GM10847 (cell line): ENCODE data around the gene UNC45B.

ENCODE experiments used
- POLR2A ChIP-seq: IDR thresholded peaks from 2 replicates; pipeline ENCODE4 v1.6.1; 2011; ENCODE audit not compliant: insufficient read length; ENCODE audit errors: extremely low read depth

The UNC45B gene

DNA sequence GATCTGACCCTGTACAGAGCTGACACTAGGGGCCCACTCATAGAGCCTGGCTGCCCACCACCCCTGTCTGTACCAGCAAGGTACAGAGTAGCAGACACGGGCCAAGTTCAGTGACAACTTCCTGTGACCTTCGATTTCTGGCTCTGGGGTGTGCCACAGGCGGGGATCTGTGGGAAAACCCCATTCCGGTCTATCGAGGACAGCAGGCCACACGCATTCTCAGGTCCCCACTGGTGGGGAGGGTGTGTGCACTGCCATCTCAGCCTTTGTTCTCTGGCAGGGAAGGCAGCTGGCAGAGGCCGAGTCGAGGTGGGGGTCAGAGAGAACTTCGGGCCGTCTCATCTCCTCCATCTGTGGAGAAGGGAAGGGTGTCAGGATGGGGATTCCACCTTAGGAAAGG lies 15.5 kb upstream of the UNC45B start:
- no peak for TF ChIP-seq POLR2A

DNA sequence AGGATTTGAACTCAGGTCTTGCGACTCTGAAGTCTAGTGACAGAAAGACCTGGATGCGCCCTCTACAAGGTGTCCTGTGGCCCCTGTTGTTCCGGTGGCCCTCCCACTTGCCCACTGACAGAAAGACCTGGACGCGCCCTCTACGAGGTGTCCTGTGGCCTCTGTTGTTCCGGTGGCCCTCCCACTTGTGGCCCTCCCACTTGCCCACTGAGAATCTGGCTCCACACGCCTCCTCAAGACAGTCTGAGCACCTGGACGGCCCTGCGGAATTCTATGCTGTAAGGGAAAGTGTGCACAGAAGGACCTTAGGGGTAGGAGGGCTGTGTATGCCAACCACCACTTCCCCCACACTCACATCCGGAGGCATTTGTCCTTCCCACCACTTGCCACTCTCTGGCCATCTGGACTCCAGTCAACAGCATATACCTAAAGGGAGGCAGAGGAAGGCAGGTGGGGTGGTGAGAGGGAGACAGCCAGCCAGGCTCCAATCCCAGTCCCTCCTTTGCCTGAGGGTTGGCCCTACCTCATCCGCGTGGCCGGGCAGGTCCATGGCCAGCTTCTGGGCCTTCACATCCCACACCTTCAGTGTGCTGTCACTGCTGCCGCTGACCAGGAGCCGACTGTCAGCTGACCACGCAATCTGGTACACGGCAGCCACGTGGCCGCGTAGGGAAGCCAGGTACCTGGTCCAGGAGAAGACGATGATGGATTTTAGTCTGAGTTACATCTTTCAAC lies 14.6 kb upstream of the UNC45B start:
- TF ChIP-seq POLR2A = no peak

DNA sequence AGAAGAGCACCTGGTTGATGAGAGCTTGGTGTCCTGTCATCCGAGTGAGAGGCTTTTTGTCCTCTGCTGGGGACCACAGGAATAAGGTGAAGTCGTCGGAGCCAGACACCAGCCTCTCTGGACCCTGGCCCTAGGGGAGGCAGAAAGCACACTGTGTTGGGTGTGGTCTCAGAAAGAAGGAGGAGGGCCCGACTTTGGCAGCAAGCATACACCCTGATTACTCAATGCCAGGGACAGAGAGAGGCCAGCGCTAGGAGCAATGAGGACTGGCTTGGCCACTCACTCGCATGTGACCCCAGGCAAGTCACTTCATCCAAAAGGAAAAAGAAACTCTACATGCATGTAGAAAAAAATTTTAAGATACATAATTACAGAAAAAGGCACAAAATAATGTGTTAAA lies 12.3 kb upstream of the UNC45B start:
- TF ChIP-seq POLR2A = no peak

DNA sequence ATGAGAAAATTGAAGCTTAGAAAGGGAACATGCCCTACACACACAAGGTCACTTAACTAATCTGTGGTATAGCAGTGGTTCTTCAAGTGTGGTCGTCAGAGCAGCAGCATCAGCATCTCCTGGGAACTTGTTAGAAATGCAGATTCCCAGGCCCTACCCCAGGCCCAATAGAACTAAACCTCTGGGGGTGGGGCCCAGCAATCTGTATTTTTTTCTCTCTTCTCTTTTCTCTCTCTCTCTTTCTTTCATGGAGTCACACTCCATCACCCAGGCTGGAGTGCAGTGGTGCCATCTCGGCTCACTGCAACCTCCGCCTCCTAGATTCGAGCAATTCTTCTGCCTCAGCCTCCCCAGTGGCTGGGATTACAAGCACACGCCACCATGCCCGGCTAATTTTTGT lies 9.4 kb upstream of the UNC45B start:
- TF ChIP-seq POLR2A = no peak

DNA sequence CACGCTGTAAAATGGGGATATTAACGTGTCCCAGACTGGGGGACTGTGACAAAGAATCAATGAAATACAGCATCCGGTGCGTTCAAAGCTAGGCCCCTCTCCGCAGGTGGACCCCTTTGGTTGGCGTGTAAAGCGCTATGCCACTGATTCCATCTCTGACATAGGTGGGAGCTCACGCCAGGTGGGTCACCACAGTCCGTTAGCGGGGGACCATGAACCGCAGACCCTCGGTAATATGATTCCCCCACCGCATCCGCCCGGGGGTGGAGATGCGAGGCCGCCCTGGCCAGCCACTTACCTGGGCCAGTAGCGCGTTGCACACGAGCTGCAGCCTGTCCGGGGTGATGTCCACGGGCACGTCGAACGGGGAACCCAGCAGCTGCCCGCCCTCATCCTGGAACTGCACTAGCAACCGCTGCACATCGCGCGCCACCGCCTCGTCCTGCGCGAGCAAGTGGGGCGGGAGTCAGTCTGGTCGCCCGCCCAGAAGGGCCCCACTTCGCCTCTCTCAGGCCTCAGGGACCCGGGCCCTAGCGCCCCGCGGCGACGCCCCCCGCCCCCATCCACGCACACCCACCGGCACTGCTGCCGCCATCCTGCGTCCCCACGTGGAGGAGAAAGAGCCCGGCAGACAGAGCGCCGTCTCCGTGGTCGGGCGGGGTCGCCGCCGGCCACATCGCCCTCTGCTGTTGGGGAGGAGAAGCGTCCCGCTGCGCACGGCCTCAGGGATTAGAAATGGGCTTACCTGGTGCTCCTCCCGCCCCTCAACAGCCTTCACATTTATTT lies 5.7 kb upstream of the UNC45B start, which contains the start of gene NLE1:
TSS of gene NLE1 (minus strand) at position 623 of the 786 bp plus-strand sequence. CDS start at position 595, 28 bp downstream.
- TF ChIP-seq POLR2A = peak; percentile 62

DNA sequence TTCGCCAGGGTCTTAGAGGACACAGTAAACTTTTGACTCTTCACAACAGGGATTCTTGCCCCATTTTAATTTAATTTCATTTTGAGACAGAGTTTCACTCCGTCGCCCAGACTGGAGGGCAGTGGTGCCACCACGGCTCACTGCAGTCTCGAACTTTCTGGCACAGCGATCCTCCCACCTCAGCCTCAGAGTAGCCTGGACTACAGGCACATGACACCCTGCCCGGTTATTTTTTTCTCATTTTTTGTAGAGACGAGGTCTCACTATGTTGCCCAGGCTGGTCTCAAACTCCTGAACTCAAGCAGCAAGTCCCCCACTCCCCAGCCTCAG lies 5.2 kb upstream of the UNC45B start:
- no peak for TF ChIP-seq POLR2A

DNA sequence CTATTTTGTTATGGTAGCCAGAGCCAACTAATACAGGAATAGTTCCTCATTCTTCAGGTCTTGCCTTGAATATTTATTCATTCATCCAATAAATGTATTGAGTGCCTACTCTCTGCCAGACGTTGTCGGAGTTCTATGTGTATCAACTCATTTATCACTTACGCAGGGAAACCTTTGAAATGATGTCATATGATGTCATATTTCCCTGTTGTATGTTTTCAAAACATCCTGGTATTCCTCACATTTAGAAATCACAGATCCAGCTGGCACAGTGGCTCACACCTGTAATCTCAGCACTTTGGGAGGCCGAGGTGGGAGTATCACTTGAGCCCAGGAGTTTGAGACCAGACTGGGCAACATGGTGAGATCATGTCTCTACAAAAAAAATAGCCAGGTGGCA lies 2.8 kb upstream of the UNC45B start:
- no peak for TF ChIP-seq POLR2A

DNA sequence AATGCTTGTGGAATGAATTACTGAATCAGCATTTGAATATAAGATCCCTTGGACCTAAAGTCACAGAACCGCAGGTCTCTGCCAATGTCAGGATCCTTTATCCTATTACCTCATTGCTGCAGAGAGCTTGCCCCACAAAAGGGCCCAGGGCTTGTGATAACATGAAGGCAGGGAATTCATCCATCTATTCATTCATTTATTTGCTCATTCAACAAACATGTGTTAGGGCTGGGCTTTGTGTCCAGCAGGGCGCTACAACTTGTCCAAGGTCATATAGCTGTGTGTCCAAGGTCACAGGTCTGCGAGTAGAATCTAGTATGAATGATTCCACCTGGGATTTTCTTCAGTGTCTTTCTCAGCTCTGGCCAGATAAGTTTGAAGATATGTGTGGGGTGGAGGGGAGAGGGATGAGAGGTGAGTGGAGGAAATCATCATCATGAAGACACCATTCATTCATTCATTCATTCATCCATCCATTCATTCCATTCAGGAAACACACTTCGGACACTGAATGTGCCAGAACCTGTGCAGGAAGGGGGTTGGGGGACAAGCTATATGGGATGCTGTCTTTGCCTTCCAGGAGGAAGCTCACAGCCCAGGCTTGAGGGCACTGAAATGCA lies 1.3 kb upstream of the UNC45B start:
- TF ChIP-seq POLR2A = no peak

DNA sequence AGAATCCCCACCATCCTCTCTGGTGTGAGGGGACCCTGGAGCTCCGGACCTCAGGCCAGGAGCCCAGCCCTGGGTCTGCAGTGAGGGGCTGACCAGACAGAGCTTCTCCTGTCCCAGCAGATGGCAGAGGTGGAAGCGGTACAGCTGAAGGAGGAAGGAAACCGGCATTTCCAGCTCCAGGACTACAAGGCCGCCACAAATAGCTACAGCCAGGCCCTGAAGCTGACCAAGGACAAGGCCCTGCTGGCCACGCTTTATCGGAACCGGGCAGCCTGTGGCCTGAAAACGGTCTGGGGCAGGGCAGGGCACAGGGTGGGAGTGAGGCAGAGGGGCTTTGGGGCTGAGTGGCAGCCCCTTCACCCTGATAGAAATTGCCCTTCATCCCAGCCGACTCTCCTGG lies 527 bp downstream of the UNC45B start:
- no peak for TF ChIP-seq POLR2A

DNA sequence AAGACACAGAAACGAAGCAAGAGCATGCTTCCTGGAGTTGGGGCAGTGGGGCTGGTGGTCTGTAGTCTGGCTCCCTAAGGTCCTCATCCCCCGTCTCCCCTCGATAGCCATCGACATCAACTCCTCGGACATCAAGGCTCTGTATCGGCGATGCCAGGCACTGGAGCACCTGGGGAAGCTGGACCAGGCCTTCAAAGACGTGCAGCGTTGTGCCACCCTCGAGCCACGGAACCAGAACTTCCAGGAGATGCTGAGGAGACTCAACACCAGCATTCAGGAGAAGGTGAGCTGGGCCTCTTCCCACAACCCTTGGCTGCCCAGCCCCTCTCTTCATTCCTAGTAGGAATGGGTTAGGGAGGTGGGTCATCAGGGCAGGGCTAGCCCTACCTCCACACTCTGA lies 2.3 kb downstream of the UNC45B start:
- no peak for TF ChIP-seq POLR2A

DNA sequence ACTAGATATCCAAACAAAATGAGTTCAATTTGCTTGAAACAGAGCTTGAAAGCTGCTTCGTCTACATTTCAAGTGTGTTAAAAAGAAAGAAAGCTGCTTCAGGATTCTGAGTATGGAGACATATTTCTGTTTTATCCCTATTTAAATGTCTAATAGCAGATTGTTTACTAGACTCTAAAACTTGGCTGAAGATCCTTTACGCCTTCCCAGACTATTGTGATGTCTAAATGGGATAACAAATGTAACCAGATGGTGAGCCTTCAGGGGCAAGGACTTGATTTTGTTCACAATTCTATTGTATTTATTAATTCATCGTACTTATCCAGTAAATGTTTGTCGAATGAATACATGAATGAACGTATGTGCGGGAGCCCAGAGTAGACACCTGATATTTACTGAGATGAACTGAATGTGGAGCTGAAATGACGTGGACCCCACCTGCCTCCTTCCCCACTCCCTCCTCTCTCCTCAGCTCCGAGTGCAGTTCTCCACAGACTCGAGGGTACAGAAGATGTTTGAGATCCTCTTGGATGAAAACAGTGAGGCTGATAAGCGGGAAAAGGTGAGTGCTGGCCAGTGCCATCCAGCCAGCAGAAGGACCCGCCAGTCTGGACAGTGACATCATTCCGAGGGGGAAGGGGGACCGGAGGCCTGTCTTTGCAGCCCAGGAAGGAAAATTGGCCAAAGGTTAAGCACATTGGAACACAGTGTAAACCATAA lies 5.0 kb downstream of the UNC45B start:
- no peak for TF ChIP-seq POLR2A

DNA sequence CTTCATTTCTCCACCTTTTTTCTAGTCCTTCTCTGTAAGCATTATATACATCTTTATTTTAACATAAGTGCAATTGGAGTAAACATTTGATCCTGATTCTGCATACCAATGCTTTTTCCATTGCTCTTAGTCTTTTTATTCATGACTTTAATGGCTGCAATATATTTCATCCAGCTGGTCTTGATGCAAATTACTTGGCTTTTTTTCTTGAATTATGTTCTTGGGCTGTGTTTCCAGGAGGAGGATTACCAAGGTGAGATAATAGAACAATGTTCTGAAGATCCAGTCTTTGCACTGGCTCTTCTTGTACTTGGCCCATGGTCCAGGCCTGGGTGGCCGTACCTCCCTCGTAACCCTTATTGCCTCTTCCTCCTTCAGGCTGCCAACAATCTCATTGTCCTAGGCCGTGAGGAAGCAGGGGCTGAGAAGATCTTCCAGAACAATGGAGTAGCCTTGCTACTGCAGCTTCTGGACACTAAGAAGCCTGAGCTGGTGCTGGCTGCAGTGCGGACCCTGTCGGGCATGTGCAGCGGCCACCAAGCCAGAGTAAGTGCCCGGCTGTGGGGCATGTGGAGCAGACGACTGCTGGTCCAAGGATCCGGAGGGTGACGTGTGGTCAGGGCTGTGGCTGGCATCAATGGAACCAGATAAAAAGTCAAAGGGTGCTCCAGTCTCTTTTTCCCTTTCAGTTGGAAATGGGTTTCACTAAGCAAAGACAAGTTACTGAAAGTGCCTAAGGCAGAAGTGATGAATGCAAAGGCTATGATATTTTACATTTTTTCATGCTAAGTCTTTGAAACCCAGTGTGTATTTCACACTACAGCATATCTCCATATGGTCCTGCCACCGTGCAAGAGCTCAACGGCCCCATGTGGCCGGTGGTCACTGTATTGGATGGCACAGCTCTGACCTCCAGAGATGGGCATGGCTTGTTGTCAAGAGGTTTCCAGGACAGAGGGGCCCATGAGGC lies 6.9 kb downstream of the UNC45B start:
- no peak for TF ChIP-seq POLR2A

DNA sequence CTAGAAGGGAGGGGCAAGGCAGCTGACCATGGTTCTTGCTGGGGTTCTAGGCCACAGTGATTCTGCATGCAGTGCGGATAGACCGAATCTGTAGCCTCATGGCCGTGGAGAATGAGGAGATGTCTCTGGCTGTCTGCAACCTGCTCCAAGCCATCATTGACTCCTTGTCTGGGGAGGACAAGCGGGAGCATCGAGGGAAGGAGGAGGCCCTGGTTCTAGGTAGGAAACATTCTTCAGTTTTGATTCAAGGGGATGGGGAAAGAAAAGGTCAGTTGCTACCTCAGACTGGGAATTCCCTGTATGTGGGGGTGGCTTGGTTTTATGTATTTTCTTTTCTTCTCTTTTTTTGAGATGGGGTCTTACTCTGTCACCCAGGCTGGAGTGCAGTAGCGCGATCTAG lies 7.6 kb downstream of the UNC45B start:
- TF ChIP-seq POLR2A = no peak

DNA sequence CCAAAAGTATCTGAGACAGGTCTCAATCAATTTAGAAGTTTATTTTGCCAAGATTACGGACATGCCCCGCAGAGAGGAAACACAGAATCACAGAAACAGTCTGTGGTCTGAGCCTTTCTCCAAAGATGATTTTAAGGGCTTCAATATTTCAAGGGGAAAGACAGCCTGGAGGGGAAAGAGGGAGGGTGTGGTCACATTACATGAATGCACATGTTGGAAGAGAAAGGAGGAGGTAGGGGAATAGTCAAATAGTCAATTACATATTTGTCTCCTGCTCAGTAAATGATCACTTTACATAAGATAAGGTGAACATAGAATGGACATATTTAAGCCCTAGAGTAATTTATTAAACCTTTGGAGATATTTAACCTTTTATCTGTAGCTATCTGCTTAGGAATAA lies 12.3 kb downstream of the UNC45B start:
- no peak for TF ChIP-seq POLR2A

DNA sequence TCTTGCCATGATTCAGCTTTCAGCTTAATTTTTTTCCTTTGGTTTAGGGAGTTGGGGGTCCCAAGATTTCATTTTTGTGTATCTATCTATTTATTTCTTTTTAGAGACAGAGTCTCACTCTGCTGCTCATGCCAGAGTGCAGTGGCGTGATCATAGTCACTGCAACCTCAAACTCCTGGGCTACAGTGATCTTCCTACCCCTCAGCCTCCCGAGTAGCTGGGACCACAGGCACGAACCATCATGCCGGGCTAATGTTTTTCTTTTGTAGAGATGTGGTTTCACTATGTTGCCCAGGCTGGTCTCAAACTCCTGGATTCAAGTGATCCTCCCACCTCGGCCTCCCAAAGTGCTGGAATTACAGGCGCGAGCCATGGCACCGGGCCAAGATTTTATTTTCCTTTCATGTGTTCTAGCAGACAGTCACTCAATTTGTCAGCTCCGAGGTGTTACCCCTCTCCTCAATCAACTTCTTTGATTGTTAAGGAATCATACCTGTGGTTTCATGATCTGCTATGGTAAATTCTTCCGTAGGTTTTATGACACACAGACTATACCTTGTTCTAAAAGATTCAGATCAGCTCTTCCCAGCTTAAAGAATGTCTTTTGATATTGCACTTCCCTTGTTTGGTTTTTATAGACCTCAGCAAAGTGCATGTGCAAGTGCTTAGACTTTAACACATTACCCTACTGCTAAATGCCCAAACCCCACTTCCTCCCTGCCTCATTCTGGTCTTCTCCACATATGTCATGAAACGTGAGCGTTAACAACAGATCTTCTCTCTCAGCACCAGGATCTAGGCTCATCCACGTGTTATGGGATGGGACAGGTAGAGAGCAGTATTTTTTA lies 13.0 kb downstream of the UNC45B start:
- TF ChIP-seq POLR2A = no peak
